GM10266 (cell line): ENCODE data around the gene KLHL15.

Source experiments
- DNase-seq: peaks from one replicate; pipeline ENCODE4 v3.0.0; 2012; ENCODE audit errors: extremely low spot score
- CTCF ChIP-seq: IDR thresholded peaks from 2 replicates; pipeline ENCODE4 v1.5.1; 2012; ENCODE audit warnings: mild to moderate bottlenecking, low read depth; ENCODE audit not compliant: control insufficient read depth, insufficient read depth; ENCODE audit errors: missing control alignments

The KLHL15 gene

GRCh38 chrX:23935106-23935505 lies 91.9 kb downstream of the KLHL15 start:
- DNase-seq, result no peak

More at GRCh38 chrX:23935106-23935505, 91.9 kb downstream of the KLHL15 start:
- no peak for TF ChIP-seq CTCF
